Ascending aorta (tissue), 2 donors: ENCODE measurements around the gene PRPF31. TPM values are rescaled to one million over a fixed set of nuclear protein-coding genes. Genes with fewer than 3 reads are reported as not detected.

ENCODE experiments used
- DNase-seq, 2 donors: peaks; one replicate each; pipeline ENCODE4 v3.0.0-alpha.2; 2019; ENCODE audit warnings: low spot score in 2 of 2
- H3K27ac ChIP-seq, 2 donors: fragments of 200-600 bp; sonication (generic); one replicate each; pipeline ENCODE4 v1.5.1; 2016 to 2017; ENCODE audit warnings: mild to moderate bottlenecking in 1 of 2
- H3K27me3 ChIP-seq: fragments of 200-600 bp; sonication (generic); one replicate; pipeline ENCODE4 v1.5.1; 2017
- H3K36me3 ChIP-seq, 2 donors: fragments of 200-600 bp; sonication (generic); one replicate each; pipeline ENCODE4 v1.5.1; 2016
- H3K4me1 ChIP-seq, 2 donors: fragments of 200-600 bp; sonication (generic); one replicate each; pipeline ENCODE4 v1.5.1; 2016 to 2017; ENCODE audit warnings: mild to moderate bottlenecking in 1 of 2
- H3K4me3 ChIP-seq, 2 donors: fragments of 200-600 bp; sonication (generic); one replicate each; pipeline ENCODE4 v1.5.1; 2016 to 2017; ENCODE audit warnings: mild to moderate bottlenecking in 1 of 2
- H3K9me3 ChIP-seq, 2 donors: fragments of 200-600 bp; sonication (generic); one replicate each; pipeline ENCODE4 v1.5.1; 2016
- CTCF ChIP-seq, 3 experiments: fragments of 200-600 bp in 2 of 3; fragments of 450-650 bp in 1 of 3; sonication (generic) in 2 of 3; IDR thresholded peaks; one replicate each; pipeline ENCODE4 v1.5.1; 2016 to 2019; ENCODE audit warnings: antibody characterized with exemption in 3 of 3, mild to moderate bottlenecking in 1 of 3, moderate library complexity in 1 of 3
- intact Hi-C: fragments of 100-400 bp; cut with DNase I; formaldehyde crosslinking; loops from one replicate; pipeline ENCODE4 v1.15.1; 2023
- total RNA-seq: library from RNA; depleted of rRNA; stranded (reverse); fragments of >200 nt; gene quantifications from one replicate; pipeline ENCODE4 v1.1.0, GENCODE V29; 2016

Gene PRPF31
- 84.1 TPM for total RNA-seq

GRCh38 chr19:54115109-54116063 lies at the start of gene PRPF31, which contains the start of gene TFPT:
PRPF31 (plus strand) TSS chr19:54115754; CDS start chr19:54118279, 2,525 bp downstream.
TFPT (minus strand) TSS chr19:54115657; CDS start chr19:54115269, 388 bp downstream.
- H3K4me1 ChIP-seq: peaks cover 12 to 24% of the 10 kb centered on the region in 2 donors
- H3K36me3 ChIP-seq: peaks cover 18 to 26% of the 10 kb centered on the region in 2 donors
- H3K9me3 ChIP-seq: no peaks in the 10 kb centered on the region
- H3K27me3 ChIP-seq: no peaks in the 10 kb centered on the region
- intact Hi-C loops: loop anchor here (1.0 kb wide), 2 partner anchors 13 to 22 kb away; partner anchors contain the start of genes CNOT3 and NDUFA3
- DNase-seq: peak; percentile 85 to 99
- no peak for TF ChIP-seq CTCF (IDR thresholded peaks at IDR 0.05)
- peak within 1 kb of the TSS; percentile 95 to 96 for H3K4me3 ChIP-seq
- peak within 1 kb of the TSS; percentile 91 to 94 for H3K27ac ChIP-seq

- H3K9me3 ChIP-seq: peaks cover 0 to 9% of the 10 kb centered on the region in 2 donors
- DNase-seq: no peak
- no peak for TF ChIP-seq CTCF (IDR thresholded peaks at IDR 0.05)
- intact Hi-C loops: no loop called here
- no peak overlapping the region for H3K4me3 ChIP-seq
- no peaks in the 10 kb centered on the region for H3K4me1 ChIP-seq
- H3K27me3 ChIP-seq: no peaks in the 10 kb centered on the region
- no peak overlapping the region for H3K27ac ChIP-seq
- no peaks in the 10 kb centered on the region for H3K36me3 ChIP-seq
These were observed 46.1 kb upstream of the PRPF31 start for GRCh38 chr19:54069470-54069869.

GRCh38 chr19:54073829-54074228 lies 41.7 kb upstream of the PRPF31 start:
- Histone ChIP-seq H3K27me3 (no peaks in the 10 kb centered on the region), H3K4me3 (no peak overlapping the region), H3K27ac (no peak overlapping the region), H3K4me1 (no peaks in the 10 kb centered on the region), H3K36me3 (no peaks in the 10 kb centered on the region), H3K9me3 (peaks cover 0 to 9% of the 10 kb centered on the region in 2 donors)
- intact Hi-C loops: no loop called here
- no peak for DNase-seq
- TF ChIP-seq CTCF (IDR thresholded peaks at IDR 0.05): no peak

- Histone ChIP-seq H3K4me3 (no peak overlapping the region), H3K4me1 (no peaks in the 10 kb centered on the region), H3K9me3 (peaks cover 0 to 2% of the 10 kb centered on the region in 2 donors), H3K27ac (no peak overlapping the region), H3K36me3 (no peaks in the 10 kb centered on the region), H3K27me3 (no peaks in the 10 kb centered on the region)
- no peak for TF ChIP-seq CTCF (IDR thresholded peaks at IDR 0.05)
- DNase-seq: no peak
- intact Hi-C loops: no loop called here
These were observed 40.7 kb upstream of the PRPF31 start for GRCh38 chr19:54074851-54075250.

GRCh38 chr19:54077334-54077733 lies 38.2 kb upstream of the PRPF31 start:
- intact Hi-C loops: no loop called here
- DNase-seq: no peak
- Histone ChIP-seq H3K27me3 (no peaks in the 10 kb centered on the region), H3K4me3 (no peak overlapping the region), H3K9me3 (peaks cover 0 to 6% of the 10 kb centered on the region in 2 donors), H3K4me1 (no peaks in the 10 kb centered on the region), H3K27ac (no peak overlapping the region), H3K36me3 (no peaks in the 10 kb centered on the region)
- no peak for TF ChIP-seq CTCF (IDR thresholded peaks at IDR 0.05)
